Measurements from ENCODE around the gene SERPINA4.

DNA sequence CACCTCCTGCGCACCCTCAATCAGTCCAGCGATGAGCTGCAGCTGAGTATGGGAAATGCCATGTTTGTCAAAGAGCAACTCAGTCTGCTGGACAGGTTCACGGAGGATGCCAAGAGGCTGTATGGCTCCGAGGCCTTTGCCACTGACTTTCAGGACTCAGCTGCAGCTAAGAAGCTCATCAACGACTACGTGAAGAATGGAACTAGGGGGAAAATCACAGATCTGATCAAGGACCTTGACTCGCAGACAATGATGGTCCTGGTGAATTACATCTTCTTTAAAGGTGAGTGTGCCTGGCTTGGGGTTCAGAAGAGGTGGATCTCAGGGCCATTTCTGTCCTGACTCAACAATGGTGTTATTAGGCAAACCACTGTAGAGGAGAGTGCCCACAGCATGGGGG, 53.6 kb downstream of the SERPINA4 start:
- TF ChIP-seq CTCF (CRISPR knock-in tag; IDR thresholded peaks at IDR 0.05) = no peak
- TF ChIP-seq, protein P1, sequence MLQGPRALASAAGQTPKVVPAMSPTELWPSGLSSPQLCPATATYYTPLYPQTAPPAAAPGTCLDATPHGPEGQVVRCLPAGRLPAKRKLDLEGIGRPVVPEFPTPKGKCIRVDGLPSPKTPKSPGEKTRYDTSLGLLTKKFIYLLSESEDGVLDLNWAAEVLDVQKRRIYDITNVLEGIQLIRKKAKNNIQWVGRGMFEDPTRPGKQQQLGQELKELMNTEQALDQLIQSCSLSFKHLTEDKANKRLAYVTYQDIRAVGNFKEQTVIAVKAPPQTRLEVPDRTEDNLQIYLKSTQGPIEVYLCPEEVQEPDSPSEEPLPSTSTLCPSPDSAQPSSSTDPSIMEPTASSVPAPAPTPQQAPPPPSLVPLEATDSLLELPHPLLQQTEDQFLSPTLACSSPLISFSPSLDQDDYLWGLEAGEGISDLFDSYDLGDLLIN (CRISPR knock-in tag; IDR thresholded peaks at IDR 0.05; ENCODE audit: borderline replicate concordance) = no peak
- no peak for TF ChIP-seq MAFK (conservative IDR thresholded peaks at IDR 0.05 in 1 of 2, IDR thresholded peaks at IDR 0.05 in 1 of 2; ENCODE audit: low read length in 2 of 2)
- no peak for TF ChIP-seq EZH2 (conservative IDR thresholded peaks at IDR 0.05; ENCODE audit: low read depth, low read length)
- no peak for TF ChIP-seq GABPB1 (CRISPR knock-in tag; IDR thresholded peaks at IDR 0.05)
- TF ChIP-seq ZNF772 (CRISPR knock-in tag; IDR thresholded peaks at IDR 0.05) = no peak
- no peak for TF ChIP-seq CBX5 (CRISPR knock-in tag; IDR thresholded peaks at IDR 0.05; ENCODE audit: borderline replicate concordance)
- no peak for TF ChIP-seq JUND (CRISPR knock-in tag; IDR thresholded peaks at IDR 0.05)
- no peak for TF ChIP-seq POLR2AphosphoS5 (IDR thresholded peaks at IDR 0.05; ENCODE audit: low read depth, low read length)
- TF ChIP-seq, protein P2, sequence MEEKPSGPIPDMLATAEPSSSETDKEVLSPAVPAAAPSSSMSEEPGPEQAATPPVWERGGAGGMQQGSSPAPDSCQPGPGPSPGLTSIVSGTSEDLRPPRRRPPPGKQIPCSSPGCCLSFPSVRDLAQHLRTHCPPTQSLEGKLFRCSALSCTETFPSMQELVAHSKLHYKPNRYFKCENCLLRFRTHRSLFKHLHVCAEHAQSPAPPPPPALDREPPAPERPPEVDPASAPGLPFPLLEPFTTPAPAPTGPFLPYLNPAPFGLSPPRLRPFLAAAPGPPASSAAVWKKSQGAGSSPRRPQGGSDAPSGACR (CRISPR knock-in tag; IDR thresholded peaks at IDR 0.05) = no peak
- no peak for TF ChIP-seq FOXO4 (CRISPR knock-in tag; conservative IDR thresholded peaks at IDR 0.05)
- no peak for TF ChIP-seq RARA (CRISPR knock-in tag; IDR thresholded peaks at IDR 0.05)
- TF ChIP-seq SNAPC2 (CRISPR knock-in tag; IDR thresholded peaks at IDR 0.05) = no peak
- TF ChIP-seq CBX1 (IDR thresholded peaks at IDR 0.05; ENCODE audit: low read depth) = no peak

Measured in HepG2 (cell line).